T-cell (primary cell): ENCODE results near the gene ASPN. TPM values are rescaled to one million over a fixed set of nuclear protein-coding genes. Genes with fewer than 3 reads are reported as not detected.

Experiments used
- ATAC-seq, 4 experiments: fragments of 200-7000 bp in 3 of 4; fragments of 150-1000 bp in 1 of 4; cut with Tn5 transposase; replicated peaks in 1 of 4; 1 replicate in 3 of 4; 2 replicates in 1 of 4; pipeline ENCODE4 v1.10.0; 2021; ENCODE audit warnings: moderate library complexity in 3 of 4, mild to moderate bottlenecking in 2 of 4, moderate number of reproducible peaks in 1 of 4
- CTCF ChIA-PET, 2 donors: fragments of 300-600 bp; sonication (Branson Sonifier 250); formaldehyde crosslinking; loops; one replicate each; lab custom pipeline; 2022; ENCODE audit warnings: antibody characterized with exemption in 2 of 2; lab: Charles Lee
- POLR2A ChIA-PET, 2 donors: fragments of 300-600 bp; sonication (Branson Sonifier 250); formaldehyde crosslinking; loops; one replicate each; lab custom pipeline; 2022; ENCODE audit warnings: antibody characterized with exemption in 2 of 2; lab: Charles Lee
- DNase-seq, 35 experiments: peaks; one replicate each; pipeline versions ENCODE4 v3.0.0 to v3.0.0-alpha.2; 2013 to 2023
- H3K27ac ChIP-seq: one replicate; pipeline ENCODE4 v1.5.1; 2013; ENCODE audit warnings: low read length
- H3K27me3 ChIP-seq, 2 experiments: replicated peaks in 1 of 2; 1 replicate in 1 of 2; 2 replicates in 1 of 2; pipeline versions ENCODE4 v1.6.1 to v1.7.0; 2013; ENCODE audit warnings: low read length in 1 of 2, mixed read lengths in 1 of 2; ENCODE audit not compliant: control insufficient read depth in 2 of 2, insufficient read depth in 2 of 2; ENCODE audit errors: extremely low read depth in 1 of 2
- H3K36me3 ChIP-seq, 2 donors: 1 replicate in 1 of 2; 2 replicates in 1 of 2; pipeline versions ENCODE4 v1.6.1 to v1.7.0; 2013; ENCODE audit warnings: low read length in 1 of 2; ENCODE audit not compliant: control insufficient read depth in 2 of 2, insufficient read depth in 1 of 2; ENCODE audit errors: extremely low read depth in 1 of 2
- H3K4me1 ChIP-seq, 2 experiments: 1 replicate in 1 of 2; 2 replicates in 1 of 2; pipeline versions ENCODE4 v1.6.1 to v1.7.0; 2013; ENCODE audit warnings: low read length in 2 of 2, mixed read lengths in 1 of 2; ENCODE audit not compliant: insufficient read depth in 2 of 2, control insufficient read depth in 1 of 2; ENCODE audit errors: extremely low read depth in 1 of 2
- H3K4me3 ChIP-seq, 2 donors: 1 replicate in 1 of 2; 2 replicates in 1 of 2; pipeline versions ENCODE4 v1.5.1 to v1.7.0; 2013; ENCODE audit warnings: mild to moderate bottlenecking in 2 of 2, low read length in 1 of 2, moderate library complexity in 1 of 2; ENCODE audit not compliant: control insufficient read depth in 1 of 2; ENCODE audit errors: extremely low read depth in 1 of 2
- H3K9me3 ChIP-seq: 2 replicates; pipeline ENCODE4 v1.7.0; 2013
- H3K27ac Mint-ChIP-seq, 2 donors: one replicate each; pipeline ENCODE4 v1.8.0; 2020 to 2021; ENCODE audit warnings: mild to moderate bottlenecking in 2 of 2, mixed read lengths in 2 of 2
- H3K27me3 Mint-ChIP-seq, 2 donors: one replicate each; pipeline ENCODE4 v1.8.0; 2021 to 2022; ENCODE audit warnings: mixed read lengths in 2 of 2
- H3K36me3 Mint-ChIP-seq: one replicate; pipeline ENCODE4 v1.8.0; 2021; ENCODE audit warnings: mixed read lengths
- H3K4me1 Mint-ChIP-seq, 3 donors: one replicate each; pipeline ENCODE4 v1.8.0; 2020 to 2022; ENCODE audit warnings: mixed read lengths in 3 of 3, mild to moderate bottlenecking in 1 of 3
- H3K4me3 Mint-ChIP-seq, 3 donors: one replicate each; pipeline ENCODE4 v1.8.0; 2020 to 2022; ENCODE audit warnings: mild to moderate bottlenecking in 3 of 3, mixed read lengths in 3 of 3, moderate library complexity in 3 of 3
- H3K9me3 Mint-ChIP-seq, 3 donors: one replicate each; pipeline ENCODE4 v1.8.0; 2020 to 2022; ENCODE audit warnings: mixed read lengths in 3 of 3
- WGBS: methylation state at CpG from one replicate; pipeline ENCODE4 v1.1.5; 2013; ENCODE audit warnings: missing lambda C conversion rate; ENCODE audit not compliant: insufficient coverage; 5-methylcytosine and 5-hydroxymethylcytosine counted together
- total RNA-seq, 35 experiments: library from RNA in 6 of 35; stranded (reverse) in 6 of 35; fragments of 120-200 nt in 1 of 35; gene quantifications; one replicate each; pipeline versions ENCODE4 v1.2.1 to v1.2.4 and lab custom pipeline; 2013 to 2026

Gene ASPN
- total RNA-seq, 5 donors from 2014 or later (not counting 1 experiment from before 2014, with no cell fraction given): not detected

- ChIA-PET POLR2A (no interaction called here), CTCF (interaction anchor here in 1 of 2 donors (0.6 kb wide), 1 partner anchor 31 kb away, joined by 3 read pairs; no protein-coding TSS in a partner anchor)
- no peak overlapping the region for H3K4me3 ChIP-seq
- H3K4me1 ChIP-seq: no peaks in the 10 kb centered on the region
- H3K4me1 Mint-ChIP-seq: no peaks in the 10 kb centered on the region
- no peak overlapping the region for H3K4me3 Mint-ChIP-seq
- H3K9me3 ChIP-seq: no peaks in the 10 kb centered on the region
- H3K27me3 ChIP-seq: no peaks in the 10 kb centered on the region
- DNase-seq (no peak), ATAC-seq (no peak)
- H3K27me3 Mint-ChIP-seq: no peaks in the 10 kb centered on the region
- WGBS: 100% methylated on average over 2 of the region's 2 CpGs
- H3K36me3 Mint-ChIP-seq: no peaks in the 10 kb centered on the region
- no peaks in the 10 kb centered on the region for H3K36me3 ChIP-seq
- H3K27ac ChIP-seq: no peak overlapping the region
- no peak overlapping the region for H3K27ac Mint-ChIP-seq
- no peaks in the 10 kb centered on the region for H3K9me3 Mint-ChIP-seq
Observed at GRCh38 chr9:92468206-92468605, 14.1 kb downstream of the ASPN start.

DNA sequence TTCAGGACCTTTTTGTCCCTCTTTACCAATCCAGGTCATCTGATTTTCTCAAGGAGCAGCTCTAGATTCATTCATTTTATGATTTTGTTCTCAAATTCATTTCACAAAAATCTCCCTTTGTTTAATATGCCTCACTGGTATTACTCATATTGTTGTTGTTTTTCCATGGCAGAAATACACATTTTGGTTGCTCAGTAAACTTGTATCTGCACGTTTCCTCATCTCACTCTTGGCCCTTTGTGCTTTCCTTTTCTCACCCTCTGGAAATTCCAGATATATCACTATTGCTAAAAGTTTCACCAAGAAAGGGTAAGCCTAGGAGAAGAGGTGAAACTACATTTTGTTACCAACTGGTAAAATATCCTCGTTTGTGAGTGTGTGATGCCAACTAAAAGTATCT, 14.8 kb downstream of the ASPN start:
- DNase-seq (no peak), ATAC-seq (no peak)
- Histone ChIP-seq H3K27me3 (no peaks in the 10 kb centered on the region), H3K27ac (no peak overlapping the region), H3K4me3 (no peak overlapping the region), H3K4me1 (no peaks in the 10 kb centered on the region), H3K9me3 (no peaks in the 10 kb centered on the region), H3K36me3 (no peaks in the 10 kb centered on the region)
- H3K4me1 Mint-ChIP-seq: no peaks in the 10 kb centered on the region
- no CpG with 5 or more reads among the region's 2 CpGs for WGBS
- no peak overlapping the region for H3K27ac Mint-ChIP-seq
- ChIA-PET CTCF (no interaction called here), POLR2A (no interaction called here)
- no peaks in the 10 kb centered on the region for H3K27me3 Mint-ChIP-seq
- no peaks in the 10 kb centered on the region for H3K36me3 Mint-ChIP-seq
- no peaks in the 10 kb centered on the region for H3K9me3 Mint-ChIP-seq
- H3K4me3 Mint-ChIP-seq: no peak overlapping the region

- DNase-seq (no peak), ATAC-seq (no peak)
- Mint-ChIP-seq H3K4me3 (no peak overlapping the region), H3K36me3 (no peaks in the 10 kb centered on the region), H3K9me3 (no peaks in the 10 kb centered on the region), H3K27me3 (no peaks in the 10 kb centered on the region), H3K4me1 (no peaks in the 10 kb centered on the region), H3K27ac (no peak overlapping the region)
- ChIA-PET POLR2A (no interaction called here), CTCF (no interaction called here)
- no peaks in the 10 kb centered on the region for H3K36me3 ChIP-seq
- no peak overlapping the region for H3K27ac ChIP-seq
- WGBS: 100% methylated on average over 1 of the region's 1 CpG
- H3K4me1 ChIP-seq: no peaks in the 10 kb centered on the region
- no peaks in the 10 kb centered on the region for H3K9me3 ChIP-seq
- no peak overlapping the region for H3K4me3 ChIP-seq
- H3K27me3 ChIP-seq: no peaks in the 10 kb centered on the region
Observed at GRCh38 chr9:92467041-92467440, 15.3 kb downstream of the ASPN start.

- WGBS: 94% methylated on average over 3 of the region's 3 CpGs
Observed at GRCh38 chr9:92463984-92464383, 18.3 kb downstream of the ASPN start.

DNA sequence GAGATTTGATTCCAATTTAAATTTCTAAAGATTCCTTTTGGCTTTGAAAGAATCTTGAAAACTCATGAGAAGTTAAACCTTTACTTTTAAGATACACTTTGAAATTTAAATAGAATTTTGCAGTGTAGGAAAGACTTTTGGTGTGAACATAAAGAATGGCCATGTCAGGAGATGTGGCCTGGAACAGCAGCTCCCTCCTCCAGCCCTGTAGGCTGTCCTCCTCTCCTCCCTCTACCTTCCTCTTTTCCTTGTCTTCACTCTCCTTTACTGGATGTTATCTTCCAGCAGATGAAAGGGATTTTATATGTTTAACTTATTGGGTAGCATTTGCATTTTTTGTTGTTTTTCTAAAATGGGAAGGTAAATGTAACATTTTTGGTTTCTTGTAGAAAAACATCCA, 18.9 kb downstream of the ASPN start:
- Mint-ChIP-seq H3K4me3 (no peak overlapping the region), H3K27me3 (no peaks in the 10 kb centered on the region), H3K4me1 (no peaks in the 10 kb centered on the region), H3K27ac (no peak overlapping the region), H3K36me3 (no peaks in the 10 kb centered on the region), H3K9me3 (no peaks in the 10 kb centered on the region)
- no peaks in the 10 kb centered on the region for H3K36me3 ChIP-seq
- DNase-seq: no peak
- H3K27ac ChIP-seq: no peak overlapping the region
- no peak for ATAC-seq
- no peaks in the 10 kb centered on the region for H3K9me3 ChIP-seq
- H3K4me3 ChIP-seq: no peak overlapping the region
- POLR2A ChIA-PET: interaction anchor here in 1 of 2 donors (0.5 kb wide), 1 partner anchor 72 kb away, joined by 3 read pairs; the partner anchor contains the start of gene ECM2
- CTCF ChIA-PET: no interaction called here
- H3K27me3 ChIP-seq: no peaks in the 10 kb centered on the region
- H3K4me1 ChIP-seq: no peaks in the 10 kb centered on the region

More at GRCh38 chr9:92463984-92464383, 18.3 kb downstream of the ASPN start:
- H3K9me3 ChIP-seq: no peaks in the 10 kb centered on the region
- H3K4me3 ChIP-seq: no peak overlapping the region
- no peaks in the 10 kb centered on the region for H3K36me3 Mint-ChIP-seq
- H3K27me3 Mint-ChIP-seq: no peaks in the 10 kb centered on the region
- POLR2A ChIA-PET: no interaction called here
- H3K4me1 ChIP-seq: no peaks in the 10 kb centered on the region
- DNase-seq (no peak), ATAC-seq (no peak)
- no peaks in the 10 kb centered on the region for H3K9me3 Mint-ChIP-seq
- H3K27me3 ChIP-seq: no peaks in the 10 kb centered on the region
- CTCF ChIA-PET: no interaction called here
- no peak overlapping the region for H3K4me3 Mint-ChIP-seq
- no peak overlapping the region for H3K27ac Mint-ChIP-seq
- H3K4me1 Mint-ChIP-seq: no peaks in the 10 kb centered on the region
- H3K27ac ChIP-seq: no peak overlapping the region
- no peaks in the 10 kb centered on the region for H3K36me3 ChIP-seq

DNA sequence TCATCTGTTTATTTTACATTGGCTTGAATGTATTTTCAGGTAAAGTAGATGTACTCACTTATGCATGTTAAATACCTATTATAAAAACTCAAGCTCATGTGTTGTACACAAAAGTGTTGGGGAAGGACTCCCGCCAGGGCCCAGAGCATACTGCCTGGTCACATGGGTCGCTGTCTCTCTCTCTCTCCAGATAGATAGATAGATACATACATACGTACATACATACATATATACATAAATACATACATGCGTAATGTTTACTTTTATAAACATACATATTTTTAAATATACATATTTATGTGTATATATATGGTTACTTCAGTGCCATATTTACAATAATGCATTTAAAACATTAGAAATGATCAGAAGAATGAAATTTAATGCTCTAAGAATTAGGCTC, 24.7 kb downstream of the ASPN start:
- Histone ChIP-seq H3K4me1 (no peaks in the 10 kb centered on the region), H3K36me3 (no peaks in the 10 kb centered on the region), H3K27me3 (no peaks in the 10 kb centered on the region), H3K4me3 (no peak overlapping the region), H3K9me3 (no peaks in the 10 kb centered on the region), H3K27ac (no peak overlapping the region)
- DNase-seq (no peak), ATAC-seq (no peak)
- WGBS: no CpG with 5 or more reads among the region's 4 CpGs
- H3K4me3 Mint-ChIP-seq: no peak overlapping the region
- no peaks in the 10 kb centered on the region for H3K9me3 Mint-ChIP-seq
- ChIA-PET CTCF (no interaction called here), POLR2A (no interaction called here)
- no peaks in the 10 kb centered on the region for H3K27me3 Mint-ChIP-seq
- H3K36me3 Mint-ChIP-seq: no peaks in the 10 kb centered on the region
- H3K27ac Mint-ChIP-seq: no peak overlapping the region
- no peaks in the 10 kb centered on the region for H3K4me1 Mint-ChIP-seq

GRCh38 chr9:92455217-92455616, 27.1 kb downstream of the ASPN start:
- H3K4me3 ChIP-seq: no peak overlapping the region
- Mint-ChIP-seq H3K27me3 (no peaks in the 10 kb centered on the region), H3K27ac (no peak overlapping the region), H3K9me3 (no peaks in the 10 kb centered on the region), H3K4me1 (no peaks in the 10 kb centered on the region), H3K36me3 (no peaks in the 10 kb centered on the region), H3K4me3 (no peak overlapping the region)
- no peaks in the 10 kb centered on the region for H3K9me3 ChIP-seq
- POLR2A ChIA-PET: no interaction called here
- H3K36me3 ChIP-seq: no peaks in the 10 kb centered on the region
- H3K27ac ChIP-seq: no peak overlapping the region
- CTCF ChIA-PET: no interaction called here
- ATAC-seq (no peak), DNase-seq (peak in 1 of 35 experiments; percentile 11)
- no peaks in the 10 kb centered on the region for H3K4me1 ChIP-seq
- WGBS: no CpG with 5 or more reads among the region's 3 CpGs
- no peaks in the 10 kb centered on the region for H3K27me3 ChIP-seq
